HG02885 (cell line): ENCODE results near the gene SPOCD1.

Experiments used
- ATAC-seq: cut with Tn5 transposase; IDR thresholded peaks from one replicate; pipeline ENCODE4 v1.9.1; 2021; ENCODE audit warnings: mild to moderate bottlenecking; ENCODE audit not compliant: unreplicated experiment, poor library complexity

Gene SPOCD1

GRCh38 chr1:31745946-31746670 is 69.7 kb downstream of the SPOCD1 start:
- no peak for ATAC-seq

GRCh38 chr1:31745096-31745945 is 70.5 kb downstream of the SPOCD1 start:
- ATAC-seq, result no peak

- ATAC-seq, result peak; percentile 68
Observed at GRCh38 chr1:31744165-31744888, 71.5 kb downstream of the SPOCD1 start.

- ATAC-seq, result no peak
Observed at GRCh38 chr1:31742462-31743212, 73.2 kb downstream of the SPOCD1 start.
